GM12878 (cell line): Measurements from ENCODE around the gene PRR9. TPM values are rescaled to one million over a fixed set of nuclear protein-coding genes. Genes with fewer than 3 reads are reported as not detected.

Experiments used
- ATAC-seq: fragments of 200-7000 bp; cut with Tn5 transposase; 3 replicates; pipeline ENCODE4 v1.9.1; 2020; ENCODE audit warnings: mild to moderate bottlenecking, moderate library complexity
- BruUV-seq: library from RNA; stranded (reverse); fragments of 400-500 nt; replicated peaks from 2 replicates; lab custom pipeline; 2021; lab: Mats Ljungman, UMichigan
- CTCF ChIA-PET: fragments of 300-600 bp; sonication (Branson Sonifier 250); formaldehyde crosslinking; extraction: SDS; loops from one replicate; lab custom pipeline; 2021; ENCODE audit warnings: inconsistent platforms; lab: Yijun Ruan, JAX
- POLR2A ChIA-PET: fragments of 350-600 bp; formaldehyde crosslinking; extraction: SDS; loops from one replicate; lab custom pipeline; 2021; ENCODE audit warnings: inconsistent platforms; lab: Charles Lee
- RAD21 ChIA-PET: fragments of 300-600 bp; sonication (Branson Sonifier 250); formaldehyde crosslinking; loops from one replicate; lab custom pipeline; 2023; ENCODE audit warnings: antibody characterized with exemption; ENCODE audit not compliant: unreplicated experiment; lab: Charles Lee
- SMC1A ChIA-PET: fragments of 300-600 bp; sonication (Branson Sonifier 250); formaldehyde crosslinking; loops from one replicate; lab custom pipeline; 2023; ENCODE audit not compliant: unreplicated experiment, uncharacterized antibody; lab: Charles Lee
- DNase-seq: peaks from one replicate; pipeline ENCODE4 v3.0.0-alpha.2; 2011; ENCODE audit warnings: low read depth, low spot score
- FAIRE-seq: peaks from 3 replicates; lab custom pipeline; 2011; peaks lifted over from hg19 to GRCh38; lab: Jason Lieb, UNC
- H2AFZ ChIP-seq: 2 replicates; pipeline ENCODE4 v1.6.0; 2011; ENCODE audit warnings: low read depth, low read length, control low read depth; ENCODE audit not compliant: control insufficient read depth
- H3K27ac ChIP-seq: 2 replicates; pipeline ENCODE4 v1.5.1; 2011; ENCODE audit warnings: control low read depth; ENCODE audit not compliant: control insufficient read depth, insufficient read depth
- H3K27me3 ChIP-seq, 2 experiments: replicated peaks in 1 of 2; 2 replicates each; pipeline versions ENCODE4 v1.6.0 to v1.6.1; 2011; ENCODE audit warnings: low read length in 1 of 2; ENCODE audit not compliant: control insufficient read depth in 2 of 2, insufficient read depth in 2 of 2
- H3K36me3 ChIP-seq, 2 experiments: 2 replicates each; pipeline ENCODE4 v1.5.1; 2011; ENCODE audit warnings: low read length in 1 of 2; ENCODE audit not compliant: control insufficient read depth in 2 of 2, insufficient read depth in 2 of 2
- H3K4me1 ChIP-seq: 2 replicates; pipeline ENCODE4 v1.6.1; 2011; ENCODE audit warnings: mild to moderate bottlenecking, low read length, moderate library complexity, mixed read lengths; ENCODE audit not compliant: control insufficient read depth, insufficient read depth
- H3K4me2 ChIP-seq: 2 replicates; pipeline ENCODE4 v1.6.0; 2011; ENCODE audit warnings: control low read depth; ENCODE audit not compliant: control insufficient read depth, insufficient read depth
- H3K4me3 ChIP-seq: fragments of 200-600 bp; sonication (generic); 2 replicates; pipeline ENCODE4 v1.5.1; 2016
- H3K79me2 ChIP-seq: 2 replicates; pipeline ENCODE4 v1.6.0; 2011; ENCODE audit warnings: low read length; ENCODE audit not compliant: control insufficient read depth, insufficient read depth
- H3K9ac ChIP-seq: 2 replicates; pipeline ENCODE4 v1.8.0; 2011; ENCODE audit warnings: low read length, control low read depth, mixed read lengths; ENCODE audit not compliant: control insufficient read depth, insufficient read depth
- H3K9me3 ChIP-seq: replicated peaks from 3 replicates; pipeline ENCODE4 v1.5.1; 2011; ENCODE audit warnings: mild to moderate bottlenecking, low read length; ENCODE audit not compliant: control insufficient read depth, insufficient read depth
- H4K20me1 ChIP-seq: 2 replicates; pipeline ENCODE4 v1.6.0; 2011; ENCODE audit not compliant: control insufficient read depth, insufficient read depth
- CHD1 ChIP-seq: IDR thresholded peaks from 2 replicates; pipeline ENCODE4 v1.6.1; 2012; ENCODE audit warnings: low read depth, low read length, improper control_type of control experiment
- ETV6 ChIP-seq, 2 experiments: fragments of 450-650 bp in 1 of 2; IDR thresholded peaks in 1 of 2; conservative IDR thresholded peaks in 1 of 2; 2 replicates each; pipeline ENCODE4 v1.6.1; 2014; ENCODE audit warnings: antibody characterized with exemption in 1 of 2, borderline replicate concordance in 1 of 2, low read depth in 1 of 2, mild to moderate bottlenecking in 1 of 2, moderate library complexity in 1 of 2
- IKZF1 ChIP-seq: fragments of 450-650 bp; conservative IDR thresholded peaks from 2 replicates; pipeline ENCODE4 v1.6.1; 2017; ENCODE audit warnings: antibody characterized with exemption, mild to moderate bottlenecking
- MAX ChIP-seq: IDR thresholded peaks from 2 replicates; pipeline ENCODE4 v1.6.1; 2012; ENCODE audit warnings: low read depth, low read length, improper control_type of control experiment
- RELB ChIP-seq: fragments of 450-650 bp; IDR thresholded peaks from 2 replicates; pipeline ENCODE4 v1.6.1; 2017; ENCODE audit warnings: low read depth, mild to moderate bottlenecking, moderate library complexity
- SUZ12 ChIP-seq: fragments of 200-600 bp; sonication (generic); IDR thresholded peaks from one replicate; pipeline ENCODE4 v1.6.1; 2018; ENCODE audit warnings: antibody characterized with exemption, mild to moderate bottlenecking; ENCODE audit not compliant: unreplicated experiment
- TCF12 ChIP-seq: IDR thresholded peaks from 2 replicates; pipeline ENCODE4 v1.6.1; 2011; ENCODE audit warnings: low read depth, mild to moderate bottlenecking, low read length
- YBX1 ChIP-seq: fragments of 450-650 bp; IDR thresholded peaks from 2 replicates; pipeline ENCODE4 v1.6.1; 2016; ENCODE audit warnings: antibody characterized with exemption
- WGBS: methylation state at CpG from one replicate; pipeline ENCODE4 v1.1.6; 2016; ENCODE audit warnings: low lambda C conversion rate; ENCODE audit not compliant: insufficient replicate concordance, insufficient coverage; ENCODE audit errors: missing lambda C conversion rate; 5-methylcytosine and 5-hydroxymethylcytosine counted together
- in situ Hi-C: fragments of 300-500 bp; cut with MboI; formaldehyde crosslinking; loops from 9 replicates; pipeline ENCODE4 v1.14.3; 2018; ENCODE audit warnings: mixed read lengths
- intact Hi-C: fragments of 100-400 bp; cut with micrococcal nuclease; formaldehyde crosslinking; loops from one replicate; pipeline ENCODE4 v1.14.2; 2022; ENCODE audit not compliant: unreplicated experiment
- polyA plus RNA-seq, 11 experiments: library from polyadenylated mRNA; depleted of rRNA in 4 of 11; unstranded in 6 of 11; stranded (reverse) in 5 of 11; fragments of >200 nt; fragmentation: Nextera tagmentation in 4 of 11; fragmentation: Illumina TruSeq in 1 of 11; extraction: Ambion mirVana in 4 of 11; extraction: Trizol in 1 of 11; gene quantifications; 1 replicate in 1 of 11; 2 replicates in 10 of 11; pipeline versions ENCODE4 v1.2.1 to v1.2.3, GENCODE V29; 2011 to 2016; ENCODE audit warnings: inconsistent platforms in 2 of 11, missing spikeins in 2 of 11, low read depth in 1 of 11
- total RNA-seq, 4 experiments: library from RNA; depleted of rRNA in 3 of 4; stranded (reverse); fragments of >200 nt in 3 of 4; fragmentation: Illumina TruSeq in 1 of 4; extraction: Trizol in 1 of 4; gene quantifications; 2 replicates each; pipeline versions ENCODE4 v1.2.1 to v1.2.3, GENCODE V29; 2013 to 2021

The PRR9 gene
- total and polyA plus RNA-seq, 10 of the 15 experiments (the other 5 are each of a cell fraction or from before 2014, with no cell fraction given): not detected

GRCh38 chr1:153251562-153251961, 34.2 kb downstream of the PRR9 start:
- POLR2A ChIA-PET: interaction anchor here (0.5 to 1.0 kb wide), 4 partner anchors 10 to 1551 kb away, joined by 3 to 4 read pairs (median 4); no protein-coding TSS in a partner anchor
- TF ChIP-seq SUZ12 (no peak), YBX1 (no peak), ETV6 (conservative IDR thresholded peaks at IDR 0.05 in 1 of 2, IDR thresholded peaks at IDR 0.05 in 1 of 2; ENCODE audit: borderline replicate concordance in 1 of 2, low read depth in 1 of 2) (no peak)
- intact Hi-C loops: no loop called here
- Histone ChIP-seq H3K9ac (no peak overlapping the region), H3K4me3 (no peak overlapping the region), H3K36me3 (no peaks in the 10 kb centered on the region), H3K27me3 (no peaks in the 10 kb centered on the region), H3K4me1 (no peaks in the 10 kb centered on the region), H4K20me1 (no peaks in the 10 kb centered on the region), H3K79me2 (no peaks in the 10 kb centered on the region), H3K9me3 (no peaks in the 10 kb centered on the region; the same call in 2 of the 3 replicates), H3K27ac (no peak overlapping the region), H2AFZ (no peak overlapping the region), H3K4me2 (no peak overlapping the region)
- no peak for ATAC-seq
- in situ Hi-C loops: no loop called here
- DNase-seq: no peak
- SMC1A ChIA-PET: interaction anchor here (1.2 to 5.2 kb wide), 8 partner anchors 11 to 93 kb away, joined by 3 to 42 read pairs (median 16); no protein-coding TSS in a partner anchor
- 31% methylated on average over 3 of the region's 3 CpGs for WGBS
- RAD21 ChIA-PET: interaction anchor here (0.6 to 3.5 kb wide), 4 partner anchors 11 to 58 kb away, joined by 3 to 26 read pairs (median 7); no protein-coding TSS in a partner anchor
- CTCF ChIA-PET: interaction anchor here (0.9 to 5.6 kb wide), 10 partner anchors 10 to 95 kb away, joined by 3 to 27 read pairs (median 4); no protein-coding TSS in a partner anchor
- no TSS peak for BruUV-seq
- no peak for FAIRE-seq

- H3K9me3 ChIP-seq: no peaks in the 10 kb centered on the region; the same call in 2 of the 3 replicates
- no peak overlapping the region for H2AFZ ChIP-seq
- SMC1A ChIA-PET: interaction anchor here (0.9 to 5.2 kb wide), 10 partner anchors 10 to 93 kb away, joined by 3 to 42 read pairs (median 8); no protein-coding TSS in a partner anchor
- FAIRE-seq: no peak
- no peak overlapping the region for H3K27ac ChIP-seq
- in situ Hi-C loops (no loop called here), intact Hi-C loops (no loop called here)
- H3K36me3 ChIP-seq: no peaks in the 10 kb centered on the region
- no peaks in the 10 kb centered on the region for H3K4me1 ChIP-seq
- TF ChIP-seq IKZF1 (0 out of 2 replicates have a peak, but pooled peaks have one; percentile 15), CHD1 (no peak), RELB (0 out of 2 replicates have a peak, but pooled peaks have one; percentile 14), MAX (no peak), TCF12 (no peak)
- H3K9ac ChIP-seq: no peak overlapping the region
- no peak overlapping the region for H3K4me3 ChIP-seq
- POLR2A ChIA-PET: interaction anchor here (0.5 to 1.0 kb wide), 4 partner anchors 17 to 1552 kb away, joined by 3 to 4 read pairs (median 4); no protein-coding TSS in a partner anchor
- 32% methylated on average over 4 of the region's 4 CpGs for WGBS
- H4K20me1 ChIP-seq: no peaks in the 10 kb centered on the region
- RAD21 ChIA-PET: interaction anchor here (0.6 to 3.5 kb wide), 4 partner anchors 11 to 59 kb away, joined by 3 to 26 read pairs (median 7); no protein-coding TSS in a partner anchor
- no peak for DNase-seq
- no peak for ATAC-seq
- no TSS peak for BruUV-seq
- H3K79me2 ChIP-seq: no peaks in the 10 kb centered on the region
- H3K4me2 ChIP-seq: no peak overlapping the region
- H3K27me3 ChIP-seq: no peaks in the 10 kb centered on the region
- CTCF ChIA-PET: interaction anchor here (0.7 to 5.6 kb wide), 14 partner anchors 9 to 101 kb away, joined by 3 to 27 read pairs (median 4); no protein-coding TSS in a partner anchor
Observed at GRCh38 chr1:153251988-153252387, 34.6 kb downstream of the PRR9 start.
